Activated CD4-positive, CD25-positive, alpha-beta regulatory T cell treated with anti-CD3 and anti-CD28 coated beads, Interleukin-2, amount 50 U/mL, for 72 hours (primary cell): ENCODE results near the gene VWDE.

Experiments used
- DNase-seq: peaks from one replicate; pipeline ENCODE4 v3.0.0; 2021

VWDE gene

DNA sequence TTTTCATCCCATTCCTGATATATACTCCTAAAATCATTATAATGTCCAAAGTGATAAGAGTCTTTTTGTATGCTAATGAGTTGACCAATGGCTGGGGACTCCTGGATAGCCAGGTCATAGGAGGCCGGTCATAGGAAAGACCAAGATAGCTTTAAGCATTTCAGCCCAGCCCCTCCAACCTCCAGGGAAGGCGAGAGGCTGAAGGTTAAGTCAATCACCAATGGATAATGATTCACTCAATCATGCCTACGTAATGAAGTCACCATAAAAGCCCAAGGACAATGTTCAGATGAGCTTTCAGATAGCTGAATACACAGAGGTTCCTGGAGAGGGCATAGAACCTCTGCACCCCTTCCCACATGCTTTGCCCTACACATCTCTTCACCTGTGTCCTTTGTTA is 75.7 kb downstream of the VWDE start:
- no peak for DNase-seq

DNA sequence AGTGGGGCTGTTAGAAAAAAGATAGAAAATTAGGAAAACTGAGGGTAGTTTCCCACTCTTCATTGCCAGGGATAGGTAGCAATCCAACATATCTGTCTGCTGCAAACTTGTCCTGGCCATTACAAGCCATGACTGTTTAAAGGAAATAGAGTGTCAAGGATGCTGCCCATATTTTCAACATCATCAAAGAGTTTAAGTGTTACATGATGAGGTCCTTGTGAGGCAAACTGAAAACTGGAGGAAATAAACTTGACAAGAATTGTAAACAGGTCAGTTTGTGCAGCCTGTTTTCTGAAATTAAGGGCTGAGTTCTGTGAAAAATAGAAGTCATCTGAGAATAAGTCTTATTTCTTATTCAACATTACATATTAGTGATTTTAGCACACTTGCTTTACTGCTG is 78.0 kb downstream of the VWDE start:
- DNase-seq = no peak

GRCh38 chr7:12323415-12323814 is 80.2 kb downstream of the VWDE start:
- no peak for DNase-seq

DNA sequence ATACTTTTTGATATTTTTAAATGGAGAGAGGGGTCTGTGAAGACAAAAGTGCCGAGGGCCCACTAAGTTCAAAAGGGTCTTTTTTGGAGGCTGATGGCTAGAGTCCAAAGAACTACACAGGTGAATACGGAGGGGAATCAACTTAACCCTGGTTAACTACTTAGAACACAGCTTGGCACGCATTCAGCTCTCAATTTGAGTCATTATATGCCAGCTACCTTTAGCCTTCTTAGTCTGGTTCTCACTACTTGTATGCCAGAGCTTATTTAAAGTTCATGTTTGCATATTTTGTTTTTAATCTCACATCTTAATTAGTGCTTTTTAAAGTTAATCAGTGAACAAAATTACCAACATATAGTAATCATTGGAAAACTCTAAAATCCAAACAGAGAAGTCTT is 80.8 kb downstream of the VWDE start:
- DNase-seq = no peak

DNA sequence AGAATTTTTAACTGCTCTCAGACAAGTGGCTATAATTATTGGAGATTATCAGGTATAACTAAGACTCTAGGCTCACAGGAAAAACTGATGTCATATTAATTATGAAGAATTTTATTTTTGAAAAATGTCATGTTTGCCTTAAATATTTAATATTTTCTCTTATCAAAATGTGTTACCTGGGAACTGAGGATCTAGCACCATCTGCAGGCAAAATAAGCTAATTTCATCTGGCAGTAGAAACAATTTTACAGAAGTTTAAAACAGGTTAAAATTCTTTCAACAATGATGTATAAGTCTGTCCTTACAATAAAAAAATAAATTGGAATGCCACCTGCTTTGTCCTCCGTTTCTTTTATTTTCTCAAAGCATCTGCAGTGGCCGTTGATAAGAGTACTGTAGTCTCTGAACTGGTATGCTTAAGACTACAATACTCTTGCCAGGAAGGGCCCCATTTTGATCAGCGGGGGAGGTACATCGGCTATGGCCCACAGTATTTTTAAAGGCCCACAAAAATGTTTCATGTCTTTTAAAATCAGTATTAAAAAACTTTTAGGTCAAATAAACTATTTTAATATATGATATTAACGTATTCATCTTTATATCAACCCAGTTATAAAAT is 81.3 kb downstream of the VWDE start:
- DNase-seq = no peak

- DNase-seq = no peak
Observed at GRCh38 chr7:12320987-12321647, 82.5 kb downstream of the VWDE start.

GRCh38 chr7:12320241-12320986 is 83.3 kb downstream of the VWDE start:
- no peak for DNase-seq

- no peak for DNase-seq
Observed at GRCh38 chr7:12317675-12318074, 86.0 kb downstream of the VWDE start.

GRCh38 chr7:12316925-12317324 is 86.7 kb downstream of the VWDE start:
- no peak for DNase-seq

- no peak for DNase-seq
Observed at GRCh38 chr7:12315049-12315448, 88.6 kb downstream of the VWDE start.

GRCh38 chr7:12314199-12314598 is 89.5 kb downstream of the VWDE start:
- DNase-seq = no peak

GRCh38 chr7:12305502-12305901 is 98.2 kb downstream of the VWDE start:
- DNase-seq = no peak

DNA sequence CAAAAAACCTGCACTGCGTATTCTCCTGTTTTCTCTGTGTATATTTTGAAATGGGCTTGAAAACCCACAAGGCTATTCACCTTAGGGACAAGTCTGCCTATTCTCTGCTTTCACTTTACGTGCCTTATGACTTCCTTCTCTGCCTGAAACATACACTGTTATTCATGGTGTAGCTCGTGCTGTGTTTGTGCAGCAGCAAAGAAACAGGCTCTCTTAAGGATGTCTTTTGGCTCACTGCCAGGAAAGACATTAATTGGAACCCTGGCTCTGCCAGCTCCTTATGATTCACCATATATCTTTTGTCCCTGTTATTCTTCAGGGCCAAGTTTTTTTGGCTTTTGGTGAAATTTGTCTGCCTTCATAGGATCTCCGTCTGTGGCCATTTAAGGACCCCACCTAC is 100.2 kb downstream of the VWDE start:
- DNase-seq = no peak

DNA sequence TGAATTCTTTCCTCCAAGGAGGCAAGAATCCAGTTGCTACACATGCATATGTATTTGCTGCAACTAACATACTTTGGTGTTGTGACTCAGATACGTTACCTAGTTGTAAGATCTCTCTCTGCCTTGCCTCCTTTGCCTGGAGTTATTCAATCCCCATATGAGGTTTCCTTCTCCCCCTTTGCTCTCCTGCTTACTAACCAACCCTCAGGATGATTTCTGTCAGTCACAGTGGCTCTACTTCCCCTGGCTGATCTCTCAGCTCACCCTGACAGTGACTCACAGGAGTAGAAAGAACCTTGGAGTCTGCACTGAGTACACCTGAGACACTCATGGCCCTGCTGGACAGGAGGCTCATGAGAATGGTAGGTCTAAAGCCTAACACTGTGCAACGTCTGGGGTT is 100.6 kb downstream of the VWDE start:
- no peak for DNase-seq

DNA sequence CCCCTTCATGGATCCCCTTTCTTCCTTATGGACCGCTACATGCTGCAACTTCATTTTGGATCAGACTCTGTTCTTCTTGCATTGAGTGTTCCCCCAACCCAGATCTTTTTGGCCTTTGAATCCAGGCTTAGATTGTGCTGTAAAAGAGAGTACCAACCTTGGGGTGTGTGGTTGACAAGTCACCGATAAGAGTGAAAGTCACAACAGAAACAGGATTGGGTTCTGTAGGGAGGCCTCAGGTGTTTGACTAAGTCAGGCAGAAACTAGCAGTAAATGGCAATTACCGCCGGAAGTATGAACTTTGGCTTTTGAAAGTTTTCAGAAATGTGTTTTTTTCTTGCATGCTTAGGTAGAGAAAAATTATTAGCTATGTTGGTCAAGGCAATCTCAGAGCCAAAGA is 103.2 kb downstream of the VWDE start:
- DNase-seq = no peak

- DNase-seq = no peak
Observed at GRCh38 chr7:12299367-12299766, 104.3 kb downstream of the VWDE start.

DNA sequence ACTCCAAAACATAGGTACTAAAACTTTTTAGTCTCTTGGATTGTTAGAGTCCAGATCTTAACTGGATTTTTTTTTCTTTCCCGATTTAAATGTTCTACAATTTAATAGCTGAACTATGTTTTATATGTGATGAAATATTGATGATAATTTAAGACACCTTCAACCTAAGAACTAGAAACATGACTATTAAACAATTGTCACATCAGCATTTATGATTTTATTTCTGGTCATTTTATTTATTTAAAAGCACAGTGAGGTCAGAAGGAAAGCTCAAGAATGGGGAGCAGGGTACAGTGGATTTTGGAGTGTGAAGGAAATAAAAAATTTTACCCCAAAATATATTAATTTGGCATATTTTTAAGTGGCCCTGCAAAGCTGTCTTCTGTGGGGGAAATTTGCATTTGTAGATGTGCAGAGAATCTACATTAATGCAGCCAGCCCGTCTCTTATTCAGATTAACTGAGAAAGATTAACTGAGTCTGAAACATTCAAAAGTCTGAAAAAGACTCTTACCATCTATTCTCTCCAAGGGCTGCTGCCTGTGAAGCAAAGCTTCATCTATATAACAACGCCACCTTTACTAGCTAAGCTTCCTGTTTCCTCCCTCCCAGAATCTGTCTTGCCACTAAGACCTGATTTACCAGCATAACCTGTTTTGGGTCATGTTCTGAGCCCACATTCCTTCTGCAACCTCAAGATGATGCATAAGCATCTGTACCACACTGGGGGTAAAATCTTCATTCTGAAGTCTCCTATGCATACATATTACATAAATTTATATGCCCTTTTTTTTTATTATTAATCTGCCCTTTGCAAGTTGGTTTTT is 106.2 kb downstream of the VWDE start:
- DNase-seq = no peak

GRCh38 chr7:12296051-12296570 is 107.6 kb downstream of the VWDE start:
- no peak for DNase-seq

DNA sequence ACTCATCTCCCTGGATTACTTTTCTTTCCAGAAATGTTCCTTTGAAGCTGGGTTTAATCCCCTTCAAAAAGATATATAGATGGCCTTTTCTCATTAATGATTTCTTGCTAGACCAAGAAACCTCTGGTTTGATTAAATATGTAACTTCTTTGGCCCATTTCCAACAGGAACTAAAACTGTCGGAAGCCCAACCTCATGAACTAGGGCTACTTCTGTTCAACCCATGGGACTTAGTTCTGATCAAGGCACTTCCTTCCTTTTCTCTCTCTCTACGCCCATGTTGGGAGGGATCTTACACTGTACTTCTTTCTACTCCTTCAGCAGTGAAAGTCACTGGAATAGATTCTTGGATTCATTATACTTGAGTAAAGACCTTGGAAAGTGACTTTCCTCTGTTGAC is 109.0 kb downstream of the VWDE start:
- DNase-seq = no peak

DNA sequence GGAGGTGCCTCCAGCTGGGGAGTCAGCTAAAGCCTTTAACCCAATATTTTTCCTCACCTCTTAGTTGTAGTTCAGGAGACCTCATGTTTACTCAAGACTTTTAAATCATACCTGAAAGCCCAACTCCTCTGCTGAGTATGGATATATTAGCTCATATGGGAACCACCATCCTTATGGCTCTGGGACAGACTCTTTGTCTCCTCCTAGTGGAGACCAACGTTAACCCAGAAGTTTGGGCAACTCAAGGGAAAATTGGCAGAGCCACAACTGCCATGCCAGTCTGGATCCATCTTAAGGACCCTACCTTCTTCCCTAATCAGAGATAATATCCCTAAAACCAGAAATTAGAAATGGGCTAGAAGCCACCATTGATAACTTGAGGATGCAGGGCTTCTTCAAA is 111.8 kb downstream of the VWDE start:
- DNase-seq = no peak

DNA sequence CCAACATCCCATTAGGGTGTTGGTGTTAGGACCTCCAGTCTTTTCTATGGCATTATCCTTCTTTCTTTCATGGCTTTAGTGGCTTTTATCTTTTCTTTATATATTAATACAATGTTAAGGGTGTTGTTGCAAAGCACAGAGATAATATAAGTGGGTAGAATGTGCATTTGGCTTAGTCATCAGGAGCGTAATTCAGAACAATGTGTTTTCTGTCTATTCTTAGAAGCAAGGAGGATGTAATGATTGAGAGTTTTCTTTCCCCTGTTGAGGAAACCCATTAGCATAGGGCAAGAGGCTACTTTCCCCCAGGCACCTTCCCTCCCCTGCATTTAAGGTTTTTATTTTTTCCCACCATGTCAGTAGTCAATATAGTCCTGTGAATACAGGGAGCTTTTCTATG is 112.9 kb downstream of the VWDE start:
- DNase-seq = no peak

- no peak for DNase-seq
Observed at GRCh38 chr7:12289996-12290395, 113.7 kb downstream of the VWDE start.

- DNase-seq = no peak
Observed at GRCh38 chr7:12287901-12288300, 115.8 kb downstream of the VWDE start.
